H1 (cell line): ENCODE data around the gene CABP1. TPM values are rescaled to one million over a fixed set of nuclear protein-coding genes. Genes with fewer than 3 reads are reported as not detected.

Experiments
- CHD7 ChIP-seq: fragments of 300-600 bp; sonication (generic); IDR thresholded peaks from 2 replicates; pipeline ENCODE4 v1.7.1; 2012; ENCODE audit warnings: low read length, moderate library complexity, mild to moderate bottlenecking, inconsistent platforms; ENCODE audit not compliant: insufficient replicate concordance
- EGR1 ChIP-seq: IDR thresholded peaks from 2 replicates; pipeline ENCODE4 v1.6.1; 2011; ENCODE audit warnings: low read depth, low read length, borderline replicate concordance
- KDM5A ChIP-seq: fragments of 200-600 bp; IDR thresholded peaks from 2 replicates; pipeline ENCODE4 v1.7.1; 2012; ENCODE audit warnings: mild to moderate bottlenecking, low read length, inconsistent platforms, mixed read lengths
- RFX5 ChIP-seq: IDR thresholded peaks from 2 replicates; pipeline ENCODE4 v1.6.1; 2011; ENCODE audit warnings: low read depth, low read length, improper control_type of control experiment, borderline replicate concordance
- RXRA ChIP-seq: IDR thresholded peaks from 2 replicates; pipeline ENCODE4 v1.6.1; 2011; ENCODE audit warnings: low read depth, mild to moderate bottlenecking, low read length, moderate library complexity; ENCODE audit not compliant: insufficient read depth
- SAP30 ChIP-seq: fragments of 300-600 bp; sonication (generic); IDR thresholded peaks from 2 replicates; pipeline ENCODE4 v1.7.1; 2012; ENCODE audit warnings: low read length, moderate library complexity, mild to moderate bottlenecking, inconsistent platforms; ENCODE audit not compliant: insufficient read depth, insufficient replicate concordance
- SIX5 ChIP-seq: IDR thresholded peaks from 2 replicates; pipeline ENCODE4 v1.6.1; 2011; ENCODE audit warnings: mild to moderate bottlenecking, low read depth, low read length
- SUZ12 ChIP-seq: fragments of 200-600 bp; sonication (generic); IDR thresholded peaks from 2 replicates; pipeline ENCODE4 v1.6.1; 2012; ENCODE audit warnings: mild to moderate bottlenecking, inconsistent platforms, low read length, moderate library complexity, mixed read lengths
- TCF12 ChIP-seq: IDR thresholded peaks from 2 replicates; pipeline ENCODE4 v1.6.1; 2011; ENCODE audit warnings: low read depth, mild to moderate bottlenecking, low read length
- polyA plus RNA-seq, 7 experiments: library from polyadenylated mRNA; depleted of rRNA in 3 of 7; stranded (reverse) in 5 of 7; unstranded in 2 of 7; fragments of >200 nt in 5 of 7; fragments of 200-250 nt in 2 of 7; gene quantifications; 1 replicate in 5 of 7; 2 replicates in 1 of 7; 4 replicates in 1 of 7; pipeline versions ENCODE4 v1.2.1 to v1.2.3, GENCODE V29; 2011 to 2013; ENCODE audit warnings: missing spikeins in 2 of 7, mixed read lengths in 2 of 7
- total RNA-seq: library from RNA; stranded (reverse); fragmentation: NEBNext Ultra II Directional; extraction: Animal tissue kit (Norgen Biotek cat#: 25700); gene quantifications from 2 replicates; pipeline ENCODE4 v1.2.1, GENCODE V29; 2021

Gene CABP1
- total and polyA plus RNA-seq, 2 of the 8 experiments (the other 6 are each of a cell fraction or from before 2014, with no cell fraction given): 3.9 to 7.4 TPM

- TF ChIP-seq SAP30 (no peak), RFX5 (no peak), RXRA (no peak), CHD7 (no peak), EGR1 (0 out of 2 replicates have a peak, but pooled peaks have one; percentile 31), KDM5A (no peak; the same call in 1 of the 2 replicates), SUZ12 (no peak), TCF12 (no peak), SIX5 (no peak)
These were observed 46.5 kb downstream of the CABP1 start, which contains the start of gene MLEC (continued) for GRCh38 chr12:120686690-120687577.
